Fibroblast of the conjunctiva (primary cell): ENCODE data around the gene EPM2A.

ENCODE experiments used
- DNase-seq: peaks from one replicate; pipeline ENCODE4 v3.0.0-alpha.2; 2010; ENCODE audit warnings: low read depth

The EPM2A gene

DNA sequence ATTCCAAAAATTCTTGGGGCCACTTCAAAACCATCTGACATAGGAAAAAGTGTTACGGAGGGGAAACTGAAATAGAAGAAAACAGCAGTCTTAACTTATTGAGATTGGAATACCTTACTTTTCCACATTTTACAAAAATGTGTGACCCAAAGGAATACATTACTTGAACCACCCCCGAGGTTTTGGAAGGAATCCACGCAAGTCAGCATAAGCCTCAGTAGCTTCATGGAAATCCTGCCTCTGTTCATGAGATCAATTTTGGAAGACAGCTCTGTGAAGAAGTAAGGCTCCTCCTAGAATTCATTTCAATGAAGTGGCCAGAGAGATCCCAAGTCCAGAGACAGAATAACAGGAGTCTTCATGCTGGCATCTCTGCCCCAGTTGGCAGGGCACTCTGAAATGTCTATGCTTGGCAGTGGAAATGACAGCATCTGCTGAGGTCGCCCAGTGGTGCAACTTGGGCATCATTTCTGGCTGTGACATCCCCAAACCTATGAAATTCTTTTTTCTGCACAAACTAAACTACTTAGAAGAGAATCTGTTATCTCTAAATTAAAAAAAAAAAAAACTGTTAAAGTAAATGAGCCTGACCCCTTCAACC lies 132.5 kb downstream of the EPM2A start:
- DNase-seq = no peak

DNA sequence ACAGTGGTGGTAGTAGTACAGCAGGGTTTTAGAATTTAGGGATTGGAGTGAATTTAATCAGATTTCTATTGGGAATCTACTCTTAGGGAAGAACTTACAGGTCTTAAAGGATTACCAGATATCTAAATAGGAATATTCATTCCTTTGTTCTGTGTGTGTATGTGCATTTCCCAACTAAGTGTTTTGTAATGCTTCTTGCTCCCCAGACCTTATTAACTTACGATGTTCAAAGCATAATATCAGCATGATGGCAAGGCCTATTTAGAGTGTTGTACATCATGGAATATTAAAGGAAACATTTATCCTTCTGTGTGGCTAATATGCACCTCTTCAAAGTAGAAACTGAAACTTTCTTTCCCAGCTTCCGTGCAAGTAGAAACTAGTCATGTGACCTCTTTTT lies 133.9 kb downstream of the EPM2A start:
- DNase-seq = no peak

DNA sequence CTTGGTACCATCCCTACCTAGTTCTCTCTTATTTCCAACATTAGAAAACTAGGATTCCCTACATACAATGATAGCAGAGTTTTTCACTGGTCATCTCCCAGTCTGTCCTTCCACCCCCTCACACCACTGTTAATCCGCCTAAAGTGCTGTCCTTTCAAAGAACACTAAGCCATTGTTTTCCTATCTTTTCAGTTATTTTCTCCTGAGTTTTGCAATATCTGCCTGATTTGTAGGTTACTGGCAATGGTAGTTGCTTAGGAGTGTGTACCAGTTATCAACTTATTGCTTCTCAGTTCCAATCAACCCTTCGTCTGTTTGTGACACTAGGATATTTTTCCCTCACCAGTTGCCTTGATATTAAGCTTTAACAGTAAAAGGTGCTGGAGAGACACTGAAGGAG lies 135.0 kb downstream of the EPM2A start:
- no peak for DNase-seq

DNA sequence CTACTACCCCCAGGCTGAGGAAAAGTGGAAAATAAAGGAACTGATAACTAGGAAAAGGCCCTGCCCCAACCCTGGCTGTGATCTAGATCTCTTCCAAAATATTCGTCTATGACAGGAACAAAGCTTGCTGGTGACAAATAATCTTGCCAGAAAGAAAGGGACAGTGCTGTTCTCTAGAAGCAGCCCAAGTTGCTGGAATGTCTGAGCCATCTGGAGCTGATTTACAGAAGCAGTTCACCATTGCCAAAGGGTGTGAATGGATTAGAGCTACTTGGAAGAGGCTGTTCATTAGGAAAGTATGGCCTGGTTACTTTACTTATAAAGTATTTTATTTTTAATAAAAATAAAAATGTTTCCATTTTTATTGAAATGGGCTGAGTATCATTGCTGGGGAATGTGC lies 146.3 kb downstream of the EPM2A start:
- no peak for DNase-seq

DNA sequence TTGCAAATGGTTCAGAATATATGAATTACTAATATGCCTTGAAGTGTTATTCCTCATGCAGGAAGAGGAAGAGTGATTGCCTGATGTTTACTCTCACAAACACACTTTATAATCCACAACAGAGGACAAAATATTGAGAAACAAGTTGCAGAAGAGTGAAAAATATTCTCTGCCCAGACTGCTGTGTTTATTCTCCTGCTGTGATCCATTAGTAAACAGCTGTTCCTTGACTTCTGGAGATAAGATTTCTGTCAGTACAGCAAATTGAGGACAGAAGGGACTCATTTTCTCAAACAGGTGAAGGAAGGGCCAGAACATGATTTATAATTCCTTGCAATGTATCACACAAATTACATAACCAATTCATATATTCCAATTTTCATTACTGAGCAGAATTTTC lies 148.0 kb downstream of the EPM2A start:
- no peak for DNase-seq

DNA sequence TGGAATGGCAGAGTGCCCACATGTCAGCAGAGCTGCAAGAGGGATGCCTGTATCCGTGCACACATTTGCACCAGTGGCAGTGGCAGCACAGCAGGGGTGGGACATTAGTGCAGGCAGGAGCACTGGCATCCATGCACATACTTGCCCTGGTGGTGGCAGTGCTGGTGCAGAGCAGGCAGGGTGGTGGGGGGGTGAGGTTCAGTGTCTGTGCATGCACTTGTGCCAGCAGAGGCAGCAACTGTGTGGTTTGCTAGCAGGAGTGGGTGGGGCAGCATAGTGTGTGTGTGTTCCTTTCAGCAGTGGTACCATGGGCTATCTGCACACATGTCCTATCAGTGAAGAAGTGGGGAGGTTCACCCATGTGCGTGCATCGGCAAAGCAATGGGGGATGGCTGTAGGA lies 151.6 kb downstream of the EPM2A start:
- DNase-seq = no peak
